Panc1 (cell line): ENCODE results near the gene TTC3.

ENCODE experiments used
- POLR2AphosphoS5 ChIP-seq: IDR thresholded peaks from 2 replicates; pipeline ENCODE4 v1.6.1; 2012; ENCODE audit warnings: mild to moderate bottlenecking, low read depth, low read length, moderate library complexity
- SIN3A ChIP-seq: IDR thresholded peaks from 2 replicates; pipeline ENCODE4 v1.6.1; 2012; ENCODE audit warnings: low read depth, mild to moderate bottlenecking, low read length, moderate library complexity, borderline replicate concordance; ENCODE audit not compliant: insufficient read depth
- TCF7L2 ChIP-seq: IDR thresholded peaks from 2 replicates; pipeline ENCODE4 v1.6.1; 2011; ENCODE audit warnings: mild to moderate bottlenecking, low read depth, low read length, inconsistent platforms
- TF ChIP-seq, protein P1 (sequence below): fragments of 450-650 bp; IDR thresholded peaks from 2 replicates; pipeline ENCODE4 v1.5.1; 2017; ENCODE audit warnings: mild to moderate bottlenecking
- TF ChIP-seq, protein P2 (sequence below), 2 experiments: IDR thresholded peaks; 2 replicates each; pipeline ENCODE4 v1.6.1; 2011 to 2012; ENCODE audit warnings: low read depth in 2 of 2, control low read depth in 1 of 2, low read length in 1 of 2, mild to moderate bottlenecking in 1 of 2, moderate library complexity in 1 of 2; ENCODE audit not compliant: insufficient read depth in 1 of 2

DNA sequence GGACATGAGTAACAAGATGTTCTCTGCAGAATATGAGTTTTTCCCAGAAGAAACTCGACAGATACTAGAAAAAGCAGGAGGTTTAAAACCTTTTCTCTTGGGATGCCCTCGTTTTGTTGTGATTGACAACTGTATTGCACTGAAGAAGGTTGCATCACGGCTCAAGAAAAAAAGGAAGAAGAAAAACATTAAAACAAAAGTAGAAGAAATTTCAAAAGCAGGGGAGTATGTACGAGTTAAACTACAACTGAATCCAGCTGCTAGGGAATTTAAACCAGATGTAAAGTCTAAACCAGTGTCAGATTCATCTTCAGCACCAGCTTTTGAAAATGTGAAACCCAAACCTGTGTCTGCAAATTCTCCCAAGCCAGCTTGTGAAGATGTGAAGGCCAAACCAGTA, 92.5 kb downstream of the TTC3 start:
- TF ChIP-seq, protein P1, sequence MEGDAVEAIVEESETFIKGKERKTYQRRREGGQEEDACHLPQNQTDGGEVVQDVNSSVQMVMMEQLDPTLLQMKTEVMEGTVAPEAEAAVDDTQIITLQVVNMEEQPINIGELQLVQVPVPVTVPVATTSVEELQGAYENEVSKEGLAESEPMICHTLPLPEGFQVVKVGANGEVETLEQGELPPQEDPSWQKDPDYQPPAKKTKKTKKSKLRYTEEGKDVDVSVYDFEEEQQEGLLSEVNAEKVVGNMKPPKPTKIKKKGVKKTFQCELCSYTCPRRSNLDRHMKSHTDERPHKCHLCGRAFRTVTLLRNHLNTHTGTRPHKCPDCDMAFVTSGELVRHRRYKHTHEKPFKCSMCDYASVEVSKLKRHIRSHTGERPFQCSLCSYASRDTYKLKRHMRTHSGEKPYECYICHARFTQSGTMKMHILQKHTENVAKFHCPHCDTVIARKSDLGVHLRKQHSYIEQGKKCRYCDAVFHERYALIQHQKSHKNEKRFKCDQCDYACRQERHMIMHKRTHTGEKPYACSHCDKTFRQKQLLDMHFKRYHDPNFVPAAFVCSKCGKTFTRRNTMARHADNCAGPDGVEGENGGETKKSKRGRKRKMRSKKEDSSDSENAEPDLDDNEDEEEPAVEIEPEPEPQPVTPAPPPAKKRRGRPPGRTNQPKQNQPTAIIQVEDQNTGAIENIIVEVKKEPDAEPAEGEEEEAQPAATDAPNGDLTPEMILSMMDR, result no peak
- no peak for TF ChIP-seq POLR2AphosphoS5
- TF ChIP-seq, protein P2, sequence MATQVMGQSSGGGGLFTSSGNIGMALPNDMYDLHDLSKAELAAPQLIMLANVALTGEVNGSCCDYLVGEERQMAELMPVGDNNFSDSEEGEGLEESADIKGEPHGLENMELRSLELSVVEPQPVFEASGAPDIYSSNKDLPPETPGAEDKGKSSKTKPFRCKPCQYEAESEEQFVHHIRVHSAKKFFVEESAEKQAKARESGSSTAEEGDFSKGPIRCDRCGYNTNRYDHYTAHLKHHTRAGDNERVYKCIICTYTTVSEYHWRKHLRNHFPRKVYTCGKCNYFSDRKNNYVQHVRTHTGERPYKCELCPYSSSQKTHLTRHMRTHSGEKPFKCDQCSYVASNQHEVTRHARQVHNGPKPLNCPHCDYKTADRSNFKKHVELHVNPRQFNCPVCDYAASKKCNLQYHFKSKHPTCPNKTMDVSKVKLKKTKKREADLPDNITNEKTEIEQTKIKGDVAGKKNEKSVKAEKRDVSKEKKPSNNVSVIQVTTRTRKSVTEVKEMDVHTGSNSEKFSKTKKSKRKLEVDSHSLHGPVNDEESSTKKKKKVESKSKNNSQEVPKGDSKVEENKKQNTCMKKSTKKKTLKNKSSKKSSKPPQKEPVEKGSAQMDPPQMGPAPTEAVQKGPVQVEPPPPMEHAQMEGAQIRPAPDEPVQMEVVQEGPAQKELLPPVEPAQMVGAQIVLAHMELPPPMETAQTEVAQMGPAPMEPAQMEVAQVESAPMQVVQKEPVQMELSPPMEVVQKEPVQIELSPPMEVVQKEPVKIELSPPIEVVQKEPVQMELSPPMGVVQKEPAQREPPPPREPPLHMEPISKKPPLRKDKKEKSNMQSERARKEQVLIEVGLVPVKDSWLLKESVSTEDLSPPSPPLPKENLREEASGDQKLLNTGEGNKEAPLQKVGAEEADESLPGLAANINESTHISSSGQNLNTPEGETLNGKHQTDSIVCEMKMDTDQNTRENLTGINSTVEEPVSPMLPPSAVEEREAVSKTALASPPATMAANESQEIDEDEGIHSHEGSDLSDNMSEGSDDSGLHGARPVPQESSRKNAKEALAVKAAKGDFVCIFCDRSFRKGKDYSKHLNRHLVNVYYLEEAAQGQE (IDR thresholded peaks at IDR 0.05; ENCODE audit: insufficient read depth in 1 of 2, low read depth in 2 of 2, low read length in 1 of 2), result no peak
- no peak for TF ChIP-seq SIN3A
- no peak for TF ChIP-seq TCF7L2
